Measurements from ENCODE around the gene LOC101059915.
"Not testable (repeated sequence)": the region's sequence is repeated elsewhere in the genome, so short reads cannot be mapped to it uniquely, and the experiment has no call there.

Gene LOC101059915

DNA sequence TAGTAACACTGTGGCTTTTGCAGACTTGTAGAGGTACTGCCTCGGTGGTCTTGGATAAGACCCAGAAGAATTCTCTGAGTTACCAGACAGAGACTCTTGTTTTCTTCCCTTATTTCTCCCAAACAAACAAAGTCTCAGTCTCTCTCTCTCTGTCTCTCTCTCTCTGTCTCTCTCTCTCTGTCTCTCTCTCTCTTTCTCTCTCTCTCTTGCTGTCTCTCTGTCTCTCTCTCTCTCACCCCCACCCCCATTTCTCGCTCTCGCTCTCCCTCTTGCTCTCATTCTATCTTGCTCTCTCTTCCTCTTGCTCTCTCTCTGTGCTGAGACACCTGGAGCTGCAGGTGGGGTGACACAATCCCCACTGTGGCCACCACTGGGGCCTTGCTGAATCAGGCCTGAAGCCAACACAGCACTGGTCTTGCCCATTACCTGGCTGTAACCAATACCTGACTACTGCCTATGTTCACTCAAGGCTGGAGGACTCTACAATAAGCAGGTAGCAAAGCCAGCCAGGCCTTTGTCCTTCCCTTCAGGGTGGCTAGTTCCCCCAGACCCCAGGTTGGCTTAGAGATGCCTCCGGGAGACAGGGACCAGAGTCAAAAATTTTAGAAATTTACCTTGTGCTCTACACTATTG lies 12.3 kb downstream of the LOC101059915 start:
- no peak overlapping the region for H2BK12ac ChIP-seq (ENCODE audit: low read length in 2 of 2)
- no peak overlapping the region for H2AK5ac ChIP-seq (ENCODE audit: low read length, severe bottlenecking)
- WGBS, result 88% methylated on average over 4 of the region's 4 CpGs
- H2BK15ac ChIP-seq (ENCODE audit: low read depth, poor library complexity, severe bottlenecking), result no peak overlapping the region
- H3K4me2 ChIP-seq (ENCODE audit: low read length, poor library complexity, severe bottlenecking), result no peak overlapping the region
- H2AFZ ChIP-seq (ENCODE audit: low read depth, low read length), result no peak overlapping the region
- H4K91ac ChIP-seq (ENCODE audit: low read length), result no peak overlapping the region
- DNase-seq, result no peak
- peaks cover 4% of the 10 kb centered on the region for H3K9me3 ChIP-seq (ENCODE audit: control insufficient read depth, low read length)
- H3K9ac ChIP-seq (ENCODE audit: low read length), result no peak overlapping the region
- no peaks in the 10 kb centered on the region for H3K79me1 ChIP-seq (replicated peaks; ENCODE audit: low read length, poor library complexity, severe bottlenecking)
- H3K4me3 ChIP-seq (ENCODE audit: insufficient read depth in 1 of 2, low read depth in 1 of 2, low read length in 2 of 2), result no peak overlapping the region
- H3K27ac ChIP-seq (ENCODE audit: low read length, poor library complexity, severe bottlenecking), result no peak overlapping the region
- H3K4me1 ChIP-seq (ENCODE audit: control insufficient read depth, insufficient read depth, low read depth, low read length), result no peaks in the 10 kb centered on the region
- no peak overlapping the region for H2BK120ac ChIP-seq (ENCODE audit: low read depth, low read length)
- peaks cover 0 to 26% of the 10 kb centered on the region in 2 experiments for H3K27me3 ChIP-seq (ENCODE audit: control insufficient read depth in 1 of 2, insufficient read depth in 1 of 2, low read length in 2 of 2)
- H3K4ac ChIP-seq (ENCODE audit: low read depth in 1 of 2, low read length in 2 of 2), result no peak overlapping the region
- no peak overlapping the region for H3K18ac ChIP-seq (ENCODE audit: low read depth in 1 of 2, low read length in 2 of 2)
- no peak overlapping the region for H3K23ac ChIP-seq (ENCODE audit: low read length in 2 of 2)
- H4K8ac ChIP-seq (ENCODE audit: low read length), result no peak overlapping the region
- H3K36me3 ChIP-seq (ENCODE audit: control insufficient read depth in 1 of 2, insufficient read depth in 2 of 2, low read depth in 1 of 2, low read length in 2 of 2), result no peaks in the 10 kb centered on the region
- H2BK5ac ChIP-seq (ENCODE audit: low read depth, low read length, poor library complexity, severe bottlenecking), result no peak overlapping the region
- no peak overlapping the region for H3K14ac ChIP-seq (ENCODE audit: low read length in 2 of 2)

GRCh38 chrX:71696641-71697465 lies 29.5 kb downstream of the LOC101059915 start:
- not testable (repeated sequence) for H2AFZ ChIP-seq (ENCODE audit: low read depth, low read length); H2BK120ac ChIP-seq (ENCODE audit: low read depth, low read length); H3K4ac ChIP-seq (ENCODE audit: low read depth in 1 of 2, low read length in 2 of 2); H3K18ac ChIP-seq (ENCODE audit: low read depth in 1 of 2, low read length in 2 of 2); H2BK5ac ChIP-seq (ENCODE audit: low read depth, low read length, poor library complexity, severe bottlenecking); H2AK5ac ChIP-seq (ENCODE audit: low read length, severe bottlenecking); H3K27ac ChIP-seq (ENCODE audit: low read length, poor library complexity, severe bottlenecking); H3K4me1 ChIP-seq (ENCODE audit: control insufficient read depth, insufficient read depth, low read depth, low read length); H3K27me3 ChIP-seq (ENCODE audit: control insufficient read depth in 1 of 2, insufficient read depth in 1 of 2, low read length in 2 of 2); H2BK15ac ChIP-seq (ENCODE audit: low read depth, poor library complexity, severe bottlenecking); H4K91ac ChIP-seq (ENCODE audit: low read length); H3K79me1 ChIP-seq (replicated peaks; ENCODE audit: low read length, poor library complexity, severe bottlenecking); H4K8ac ChIP-seq (ENCODE audit: low read length); H3K9ac ChIP-seq (ENCODE audit: low read length); H3K14ac ChIP-seq (ENCODE audit: low read length in 2 of 2); H3K36me3 ChIP-seq (ENCODE audit: control insufficient read depth in 1 of 2, insufficient read depth in 2 of 2, low read depth in 1 of 2, low read length in 2 of 2); H3K23ac ChIP-seq (ENCODE audit: low read length in 2 of 2); H3K4me3 ChIP-seq (ENCODE audit: insufficient read depth in 1 of 2, low read depth in 1 of 2, low read length in 2 of 2); H3K9me3 ChIP-seq (ENCODE audit: control insufficient read depth, low read length); H3K4me2 ChIP-seq (ENCODE audit: low read length, poor library complexity, severe bottlenecking); DNase-seq; H2BK12ac ChIP-seq (ENCODE audit: low read length in 2 of 2)
- no CpG with 5 or more reads among the region's 24 CpGs for WGBS

DNA sequence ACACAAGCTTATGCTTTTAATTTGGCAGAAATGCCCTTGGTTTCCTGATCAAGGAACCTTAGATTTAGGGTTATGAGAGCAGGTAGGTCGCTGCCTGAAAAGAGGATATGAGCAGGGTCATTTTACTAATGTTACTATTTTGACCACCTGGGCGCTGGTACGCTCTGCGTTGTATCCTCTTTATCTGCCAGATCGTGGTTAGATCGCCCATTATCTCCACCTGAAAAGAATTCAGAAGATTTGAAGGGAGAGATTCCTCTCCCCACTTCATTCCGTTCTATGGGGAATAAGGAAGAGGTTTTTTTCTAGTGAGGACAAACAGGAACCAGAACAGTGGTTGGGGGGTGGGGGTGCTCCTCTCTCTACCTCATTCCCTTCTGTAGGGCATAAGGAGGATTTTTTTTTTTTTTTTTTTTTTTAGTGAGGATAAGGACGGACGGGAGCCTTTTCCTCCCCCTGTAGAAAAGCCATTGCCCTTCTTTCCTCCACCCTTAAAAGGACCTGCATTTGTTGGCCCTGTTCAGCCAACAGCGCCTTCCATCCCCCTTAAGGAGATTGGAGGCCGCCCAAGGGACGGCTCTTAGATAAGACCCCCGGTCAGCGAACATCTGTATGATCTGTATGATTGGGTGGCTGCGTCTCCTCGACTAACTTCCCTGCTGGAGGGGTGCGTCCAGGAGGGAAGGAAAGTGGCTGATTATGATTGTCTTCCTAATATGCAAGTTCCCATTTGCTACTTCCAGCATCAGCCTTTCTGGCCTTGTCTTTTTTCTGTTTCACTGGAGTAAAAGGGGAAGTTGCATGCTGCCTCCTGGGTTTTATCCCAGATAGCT lies 30.3 kb downstream of the LOC101059915 start:
- H3K27me3 ChIP-seq (ENCODE audit: control insufficient read depth in 1 of 2, insufficient read depth in 1 of 2, low read length in 2 of 2); DNase-seq; H3K4me3 ChIP-seq (ENCODE audit: insufficient read depth in 1 of 2, low read depth in 1 of 2, low read length in 2 of 2); H3K14ac ChIP-seq (ENCODE audit: low read length in 2 of 2); H3K79me1 ChIP-seq (replicated peaks; ENCODE audit: low read length, poor library complexity, severe bottlenecking); H2BK15ac ChIP-seq (ENCODE audit: low read depth, poor library complexity, severe bottlenecking); H3K4me2 ChIP-seq (ENCODE audit: low read length, poor library complexity, severe bottlenecking); H3K9me3 ChIP-seq (ENCODE audit: control insufficient read depth, low read length); H3K4me1 ChIP-seq (ENCODE audit: control insufficient read depth, insufficient read depth, low read depth, low read length); H2BK5ac ChIP-seq (ENCODE audit: low read depth, low read length, poor library complexity, severe bottlenecking); H3K27ac ChIP-seq (ENCODE audit: low read length, poor library complexity, severe bottlenecking); H3K18ac ChIP-seq (ENCODE audit: low read depth in 1 of 2, low read length in 2 of 2); H3K4ac ChIP-seq (ENCODE audit: low read depth in 1 of 2, low read length in 2 of 2); H2AFZ ChIP-seq (ENCODE audit: low read depth, low read length); H3K23ac ChIP-seq (ENCODE audit: low read length in 2 of 2); H3K9ac ChIP-seq (ENCODE audit: low read length); H2BK120ac ChIP-seq (ENCODE audit: low read depth, low read length); H3K36me3 ChIP-seq (ENCODE audit: control insufficient read depth in 1 of 2, insufficient read depth in 2 of 2, low read depth in 1 of 2, low read length in 2 of 2); H4K91ac ChIP-seq (ENCODE audit: low read length); H4K8ac ChIP-seq (ENCODE audit: low read length); H2BK12ac ChIP-seq (ENCODE audit: low read length in 2 of 2); H2AK5ac ChIP-seq (ENCODE audit: low read length, severe bottlenecking): not testable (repeated sequence)
- WGBS, result no CpG with 5 or more reads among the region's 17 CpGs
